ENCODE measurements around the gene USP21. TPM values are rescaled to one million over a fixed set of nuclear protein-coding genes. Genes with fewer than 3 reads are reported as not detected.
A peak's percentile ranks its signal among the peaks of the same experiment; 100 is the strongest.

The USP21 gene
- total RNA-seq, 4 donors from 2014 or later: 13.3 to 25.3 (median 16.3) TPM

DNA sequence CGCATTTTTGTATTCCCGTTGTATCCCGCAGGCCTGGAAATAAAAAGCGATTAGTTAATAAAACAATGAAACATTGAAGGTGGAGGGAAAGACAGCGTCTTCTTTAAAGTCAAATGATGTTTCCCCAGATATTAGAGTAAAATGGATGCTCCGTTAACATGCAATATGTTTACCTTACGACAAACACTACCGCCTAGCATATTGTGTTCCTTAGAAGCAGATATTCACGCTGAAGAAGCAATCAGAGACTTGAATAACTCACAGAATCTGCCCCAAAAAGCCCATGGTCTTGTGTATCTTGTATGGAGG lies 18.6 kb downstream of the USP21 start:
- DNase-seq (ENCODE audit: extremely low spot score): no peak
- Histone ChIP-seq H3K27me3 (no peaks in the 10 kb centered on the region), H3K9me3 (no peaks in the 10 kb centered on the region), H3K4me3 (peak overlapping the region; percentile 69 to 82 (median 80)), H3K36me3 (peaks cover 19 to 34% (median 32%) of the 10 kb centered on the region in 4 donors), H3K27ac (replicated peaks in 1 of 4) (peak overlapping the region; percentile 87 to 94 (median 90)), H3K4me1 (peaks cover 26 to 34% (median 33%) of the 10 kb centered on the region in 4 donors)
- TF ChIP-seq, protein P1, sequence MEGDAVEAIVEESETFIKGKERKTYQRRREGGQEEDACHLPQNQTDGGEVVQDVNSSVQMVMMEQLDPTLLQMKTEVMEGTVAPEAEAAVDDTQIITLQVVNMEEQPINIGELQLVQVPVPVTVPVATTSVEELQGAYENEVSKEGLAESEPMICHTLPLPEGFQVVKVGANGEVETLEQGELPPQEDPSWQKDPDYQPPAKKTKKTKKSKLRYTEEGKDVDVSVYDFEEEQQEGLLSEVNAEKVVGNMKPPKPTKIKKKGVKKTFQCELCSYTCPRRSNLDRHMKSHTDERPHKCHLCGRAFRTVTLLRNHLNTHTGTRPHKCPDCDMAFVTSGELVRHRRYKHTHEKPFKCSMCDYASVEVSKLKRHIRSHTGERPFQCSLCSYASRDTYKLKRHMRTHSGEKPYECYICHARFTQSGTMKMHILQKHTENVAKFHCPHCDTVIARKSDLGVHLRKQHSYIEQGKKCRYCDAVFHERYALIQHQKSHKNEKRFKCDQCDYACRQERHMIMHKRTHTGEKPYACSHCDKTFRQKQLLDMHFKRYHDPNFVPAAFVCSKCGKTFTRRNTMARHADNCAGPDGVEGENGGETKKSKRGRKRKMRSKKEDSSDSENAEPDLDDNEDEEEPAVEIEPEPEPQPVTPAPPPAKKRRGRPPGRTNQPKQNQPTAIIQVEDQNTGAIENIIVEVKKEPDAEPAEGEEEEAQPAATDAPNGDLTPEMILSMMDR (IDR thresholded peaks at IDR 0.05): no peak
- TF ChIP-seq POLR2AphosphoS5 (IDR thresholded peaks at IDR 0.05): no peak
- TF ChIP-seq EP300 (IDR thresholded peaks at IDR 0.05): no peak
- no peak for TF ChIP-seq POLR2A (IDR thresholded peaks at IDR 0.05; ENCODE audit: low read depth)
- intact Hi-C loops (cut with DNase I): no loop called here
- 56% methylated on average over 9 of the region's 9 CpGs for WGBS

DNA sequence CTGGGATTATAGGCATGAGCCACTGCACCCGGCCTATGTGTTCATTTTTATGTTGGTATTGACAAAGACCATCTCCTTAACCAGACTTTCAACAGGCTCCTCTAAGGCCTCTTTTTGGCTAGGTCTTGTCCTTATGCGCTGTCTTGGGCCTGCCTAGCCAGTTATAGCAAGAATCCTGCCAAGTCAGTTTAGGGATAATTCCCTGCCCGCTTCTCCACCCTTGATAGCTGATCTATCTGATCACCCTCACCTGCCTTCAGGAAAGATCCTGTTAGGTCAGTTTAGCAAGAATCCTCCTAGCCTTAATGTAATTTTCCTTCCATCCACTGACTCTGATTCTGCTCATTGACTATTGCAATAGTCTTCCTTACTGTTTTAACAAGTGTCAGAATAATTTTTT lies 20.4 kb downstream of the USP21 start:
- H3K9me3 ChIP-seq: no peaks in the 10 kb centered on the region
- no peak overlapping the region for H3K4me3 ChIP-seq
- TF ChIP-seq POLR2A (IDR thresholded peaks at IDR 0.05; ENCODE audit: low read depth) (no peak), POLR2AphosphoS5 (IDR thresholded peaks at IDR 0.05) (no peak)
- DNase-seq (ENCODE audit: extremely low spot score): no peak
- H3K36me3 ChIP-seq: peaks cover 6 to 16% (median 14%) of the 10 kb centered on the region in 4 donors
- no peak overlapping the region for H3K27ac ChIP-seq (replicated peaks in 1 of 4)
- intact Hi-C loops (cut with DNase I): no loop called here
- no peaks in the 10 kb centered on the region for H3K27me3 ChIP-seq
- 96% methylated on average over 3 of the region's 3 CpGs for WGBS
- peaks cover 23 to 37% (median 30%) of the 10 kb centered on the region in 4 donors for H3K4me1 ChIP-seq

DNA sequence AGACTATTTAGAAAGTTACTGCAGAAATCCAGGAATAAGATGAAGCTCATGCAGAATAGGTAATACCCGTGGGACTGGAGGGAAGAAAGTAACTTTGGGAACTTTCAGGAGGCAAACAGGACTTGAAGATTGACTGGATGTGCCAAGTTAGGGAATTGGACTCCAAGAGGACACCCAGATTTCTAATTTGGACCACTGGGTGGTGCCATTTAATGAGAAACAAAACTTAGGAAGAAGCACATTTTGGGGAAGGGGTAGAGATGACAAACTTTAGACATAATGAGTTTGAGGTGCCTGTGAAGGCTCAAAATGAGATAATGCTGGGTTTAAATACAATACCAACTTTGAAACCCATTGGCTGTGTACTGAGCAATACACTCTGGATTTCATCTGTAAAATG lies 21.3 kb downstream of the USP21 start:
- WGBS: 73% methylated on average over 1 of the region's 1 CpG
- H3K9me3 ChIP-seq: no peaks in the 10 kb centered on the region
- intact Hi-C loops (cut with DNase I): no loop called here
- DNase-seq (ENCODE audit: extremely low spot score): no peak
- H3K36me3 ChIP-seq: peaks cover 4 to 7% (median 4%) of the 10 kb centered on the region in 4 donors
- no peak overlapping the region for H3K4me3 ChIP-seq
- H3K27ac ChIP-seq (replicated peaks in 1 of 4): no peak overlapping the region
- peaks cover 28 to 42% (median 30%) of the 10 kb centered on the region in 4 donors for H3K4me1 ChIP-seq
- H3K27me3 ChIP-seq: no peaks in the 10 kb centered on the region
- TF ChIP-seq EP300 (IDR thresholded peaks at IDR 0.05) (no peak), POLR2A (IDR thresholded peaks at IDR 0.05; ENCODE audit: low read depth) (no peak), POLR2AphosphoS5 (IDR thresholded peaks at IDR 0.05) (no peak)
- TF ChIP-seq, protein P1 (IDR thresholded peaks at IDR 0.05): peak in 1 of 3 experiments; percentile 19

DNA sequence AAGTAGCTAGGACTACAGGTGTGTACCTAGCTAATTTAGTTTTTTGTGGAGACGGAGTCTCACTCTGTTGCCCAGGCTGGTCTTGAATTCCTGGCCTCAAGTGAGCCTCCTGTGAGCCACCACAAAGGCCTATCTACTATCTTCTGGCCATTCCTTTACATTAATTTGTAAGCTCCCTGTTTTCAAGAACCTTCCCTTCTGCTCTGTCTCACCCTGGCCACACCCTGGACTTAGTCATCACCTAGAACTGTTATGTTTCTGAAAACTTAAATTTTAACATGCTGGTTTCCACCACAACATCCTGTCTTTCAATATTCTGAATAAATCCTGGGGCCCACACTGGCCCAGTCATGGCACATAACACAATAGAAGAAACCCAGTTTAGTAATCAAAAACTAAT lies 22.9 kb downstream of the USP21 start:
- peaks cover 15 to 31% (median 29%) of the 10 kb centered on the region in 4 donors for H3K4me1 ChIP-seq
- intact Hi-C loops (cut with DNase I): no loop called here
- DNase-seq (ENCODE audit: extremely low spot score): no peak
- WGBS: 79% methylated on average over 1 of the region's 1 CpG
- H3K4me3 ChIP-seq: no peak overlapping the region
- TF ChIP-seq POLR2AphosphoS5 (IDR thresholded peaks at IDR 0.05) (no peak), POLR2A (IDR thresholded peaks at IDR 0.05; ENCODE audit: low read depth) (no peak), EP300 (IDR thresholded peaks at IDR 0.05) (no peak)
- TF ChIP-seq, protein P1 (IDR thresholded peaks at IDR 0.05): no peak
- H3K27me3 ChIP-seq: no peaks in the 10 kb centered on the region
- H3K9me3 ChIP-seq: no peaks in the 10 kb centered on the region
- H3K27ac ChIP-seq (replicated peaks in 1 of 4): no peak overlapping the region
- H3K36me3 ChIP-seq: no peaks in the 10 kb centered on the region

DNA sequence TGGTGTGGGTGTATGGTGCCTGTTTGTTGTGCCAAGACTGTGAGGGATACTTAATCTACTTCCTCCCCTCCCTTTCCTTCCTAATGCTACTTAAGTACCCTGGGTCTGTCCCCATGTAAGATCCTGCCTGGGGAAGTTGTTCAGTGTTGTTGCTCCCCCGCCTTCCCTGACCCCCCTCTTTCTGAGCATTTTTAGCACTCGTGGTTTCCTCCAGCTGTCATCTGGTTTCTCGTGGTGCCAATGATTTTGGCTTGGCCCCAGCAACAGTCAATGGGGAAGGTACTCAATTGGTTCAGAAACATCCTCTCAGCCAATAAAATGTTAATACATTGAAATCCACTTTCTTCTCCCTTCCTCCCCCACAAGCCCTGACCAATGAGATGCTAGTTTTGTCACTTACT lies 26.0 kb downstream of the USP21 start:
- no peaks in the 10 kb centered on the region for H3K27me3 ChIP-seq
- no peak for DNase-seq (ENCODE audit: extremely low spot score)
- H3K9me3 ChIP-seq: no peaks in the 10 kb centered on the region
- H3K36me3 ChIP-seq: peaks cover 0 to 1% (median 0%) of the 10 kb centered on the region in 4 donors
- 18% methylated on average over 3 of the region's 3 CpGs for WGBS
- peak overlapping the region; percentile 47 to 69 (median 59) for H3K27ac ChIP-seq (replicated peaks in 1 of 4)
- intact Hi-C loops (cut with DNase I): no loop called here
- peaks cover 6 to 22% (median 20%) of the 10 kb centered on the region in 4 donors for H3K4me1 ChIP-seq
- peak; percentile 30 to 42 for TF ChIP-seq POLR2AphosphoS5 (IDR thresholded peaks at IDR 0.05)
- TF ChIP-seq, protein P1 (IDR thresholded peaks at IDR 0.05): no peak
- TF ChIP-seq POLR2A (IDR thresholded peaks at IDR 0.05; ENCODE audit: low read depth): no peak
- no peak overlapping the region for H3K4me3 ChIP-seq

Measured in esophagus muscularis mucosa (tissue), 4 donors.